HUES64 (cell line): ENCODE data around the gene IGF1R.

Experiments used
- H3K27ac ChIP-seq: 2 replicates; pipeline ENCODE4 v1.7.0; 2013; ENCODE audit warnings: low read depth, low read length, inconsistent platforms
- H3K27me3 ChIP-seq: 2 replicates; pipeline ENCODE4 v1.6.1; 2013; ENCODE audit warnings: mild to moderate bottlenecking, low read length; ENCODE audit not compliant: insufficient read depth
- H3K36me3 ChIP-seq: 2 replicates; pipeline ENCODE4 v1.6.1; 2013; ENCODE audit warnings: mild to moderate bottlenecking, low read length; ENCODE audit not compliant: insufficient read depth
- H3K4me1 ChIP-seq: 2 replicates; pipeline ENCODE4 v1.6.1; 2013; ENCODE audit warnings: mild to moderate bottlenecking, low read length, moderate library complexity; ENCODE audit not compliant: insufficient read depth
- H3K4me3 ChIP-seq: 2 replicates; pipeline ENCODE4 v1.5.1; 2013; ENCODE audit warnings: mild to moderate bottlenecking, low read length, moderate library complexity
- H3K9ac ChIP-seq: 2 replicates; pipeline ENCODE4 v1.6.1; 2013; ENCODE audit warnings: mild to moderate bottlenecking, low read depth, low read length
- H3K9me3 ChIP-seq: 2 replicates; pipeline ENCODE4 v1.6.1; 2013; ENCODE audit warnings: low read depth, low read length; ENCODE audit not compliant: insufficient read depth
- WGBS: fragments of 150-250, 120-280 bp; methylation state at CpG from one replicate; pipeline ENCODE4 v1.1.7; 2013; ENCODE audit warnings: missing lambda C conversion rate; 5-methylcytosine and 5-hydroxymethylcytosine counted together

The IGF1R gene

GRCh38 chr15:98935736-98936135 lies 287.4 kb downstream of the IGF1R start:
- peaks cover 96% of the 10 kb centered on the region for H3K36me3 ChIP-seq
- no peaks in the 10 kb centered on the region for H3K27me3 ChIP-seq
- no peaks in the 10 kb centered on the region for H3K4me1 ChIP-seq
- 85% methylated on average over 12 of the region's 12 CpGs for WGBS
- H3K9ac ChIP-seq: no peak overlapping the region
- no peak overlapping the region for H3K27ac ChIP-seq
- H3K9me3 ChIP-seq: no peaks in the 10 kb centered on the region
- H3K4me3 ChIP-seq: no peak overlapping the region

GRCh38 chr15:98937413-98938104 lies 289.2 kb downstream of the IGF1R start:
- Histone ChIP-seq H3K36me3 (peaks cover 96% of the 10 kb centered on the region), H3K4me1 (no peaks in the 10 kb centered on the region), H3K9ac (no peak overlapping the region), H3K27me3 (no peaks in the 10 kb centered on the region), H3K27ac (no peak overlapping the region), H3K9me3 (no peaks in the 10 kb centered on the region), H3K4me3 (no peak overlapping the region)
- WGBS: 94% methylated on average over 3 of the region's 7 CpGs

DNA sequence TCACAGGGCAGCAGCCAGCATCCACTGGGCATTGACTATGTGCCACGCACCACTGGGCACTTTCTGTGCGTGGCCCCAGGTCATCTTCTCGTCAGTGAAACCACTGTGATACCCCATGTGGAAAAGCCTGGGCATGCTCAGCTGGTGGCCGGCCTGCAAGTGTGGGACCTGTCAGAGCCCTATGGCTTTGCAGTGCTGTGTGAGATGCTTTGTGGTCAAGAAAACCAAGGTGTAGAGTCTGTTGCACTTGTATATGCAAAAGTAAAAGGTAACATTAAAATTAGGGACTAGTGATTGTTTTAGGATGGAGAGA lies 289.7 kb downstream of the IGF1R start:
- Histone ChIP-seq H3K27ac (no peak overlapping the region), H3K9ac (no peak overlapping the region), H3K27me3 (no peaks in the 10 kb centered on the region), H3K9me3 (no peaks in the 10 kb centered on the region), H3K4me1 (no peaks in the 10 kb centered on the region), H3K36me3 (peaks cover 96% of the 10 kb centered on the region), H3K4me3 (no peak overlapping the region)
- 96% methylated on average over 4 of the region's 4 CpGs for WGBS

DNA sequence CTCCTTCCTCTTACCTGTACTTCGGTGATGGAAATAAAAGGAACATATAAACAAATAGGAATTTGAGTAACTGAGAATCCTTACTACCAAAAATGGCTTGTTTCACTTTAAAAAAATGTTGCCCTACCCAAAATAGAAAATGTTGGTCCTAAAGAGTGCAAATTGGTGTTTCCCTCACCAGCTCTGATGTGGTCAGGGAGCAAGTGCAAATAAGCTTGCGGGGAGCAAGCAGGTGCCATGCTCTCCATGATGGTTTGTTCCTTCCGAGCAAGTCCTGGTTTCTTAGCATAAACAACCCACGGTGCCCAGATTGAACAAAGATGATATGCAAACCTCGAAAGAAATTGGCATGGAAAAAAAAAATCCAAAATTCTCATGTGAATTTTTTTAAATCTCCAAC lies 290.5 kb downstream of the IGF1R start:
- Histone ChIP-seq H3K27ac (no peak overlapping the region), H3K9ac (no peak overlapping the region), H3K36me3 (peaks cover 97% of the 10 kb centered on the region), H3K4me1 (no peaks in the 10 kb centered on the region), H3K4me3 (no peak overlapping the region), H3K9me3 (no peaks in the 10 kb centered on the region), H3K27me3 (no peaks in the 10 kb centered on the region)
- 95% methylated on average over 4 of the region's 5 CpGs for WGBS

DNA sequence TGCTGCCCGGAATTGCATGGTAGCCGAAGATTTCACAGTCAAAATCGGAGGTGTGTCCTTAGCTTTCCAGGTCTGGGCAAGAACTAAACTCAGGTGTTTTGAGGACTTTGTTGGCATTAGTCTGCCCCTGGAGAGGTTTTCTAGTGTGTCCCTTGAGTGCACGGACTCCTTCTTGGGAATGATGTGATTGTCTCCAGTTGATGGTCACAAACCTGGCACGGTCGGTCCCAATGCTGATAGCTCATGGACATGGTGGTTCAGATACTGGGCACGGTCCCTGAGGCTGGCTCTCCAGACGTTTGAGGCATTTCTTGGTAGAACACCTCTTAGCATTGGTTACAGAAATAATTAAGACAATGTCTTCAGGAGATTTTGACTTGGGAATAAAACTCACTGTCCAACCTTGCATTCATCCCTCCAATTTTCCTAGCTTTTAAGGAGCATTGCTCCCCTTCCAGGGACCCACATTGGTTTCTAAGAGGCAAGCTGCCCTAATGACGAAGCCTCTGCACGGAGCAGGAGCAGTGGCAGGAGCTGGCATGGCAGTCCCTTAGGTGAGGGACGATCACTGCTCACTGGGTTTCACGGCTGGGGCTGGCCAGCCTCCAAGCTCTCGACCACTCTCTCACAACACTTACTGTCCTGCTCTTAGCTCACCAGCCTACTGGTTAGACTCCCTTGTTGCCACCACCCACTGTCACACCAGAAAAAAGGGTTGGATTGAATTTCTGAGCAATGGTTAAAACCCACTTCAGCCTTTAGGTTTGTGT lies 291.2 kb downstream of the IGF1R start:
- Histone ChIP-seq H3K36me3 (peaks cover 98% of the 10 kb centered on the region), H3K9ac (no peak overlapping the region), H3K4me1 (no peaks in the 10 kb centered on the region), H3K27ac (no peak overlapping the region), H3K27me3 (no peaks in the 10 kb centered on the region), H3K4me3 (no peak overlapping the region), H3K9me3 (no peaks in the 10 kb centered on the region)
- WGBS: 95% methylated on average over 13 of the region's 13 CpGs

DNA sequence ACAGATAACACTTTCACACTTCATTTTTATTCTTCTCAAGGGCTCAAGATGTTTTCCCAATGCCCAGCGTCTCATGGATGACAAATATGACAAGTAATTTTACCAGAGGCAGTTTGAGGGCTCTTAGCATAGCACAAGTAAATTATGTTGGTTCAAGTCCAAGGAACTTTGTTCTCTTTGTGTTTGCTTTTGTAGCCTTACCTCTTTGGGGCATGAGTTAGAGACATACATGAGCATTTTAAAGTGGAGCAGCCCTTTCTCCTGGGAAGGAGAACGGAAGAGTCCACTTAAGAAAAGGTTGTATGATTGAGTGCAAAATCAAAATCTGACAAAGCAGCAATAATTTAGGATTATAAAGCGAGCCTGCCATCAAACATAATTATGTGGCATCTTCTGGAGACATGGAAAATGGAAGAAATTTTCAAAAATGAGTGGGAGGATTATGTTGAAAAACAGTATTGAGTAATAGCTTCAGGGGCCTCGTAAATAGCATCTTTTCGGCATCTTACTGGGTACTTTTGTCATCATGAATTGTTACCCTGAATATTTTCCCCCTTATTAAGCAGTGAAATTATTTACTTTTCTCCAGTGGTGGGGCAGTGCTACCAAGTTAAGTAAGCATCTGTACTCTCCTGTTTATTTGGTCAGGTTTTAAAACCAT lies 293.4 kb downstream of the IGF1R start:
- 94% methylated on average over 5 of the region's 5 CpGs for WGBS
- Histone ChIP-seq H3K36me3 (peaks cover 91% of the 10 kb centered on the region), H3K4me1 (no peaks in the 10 kb centered on the region), H3K9ac (no peak overlapping the region), H3K4me3 (no peak overlapping the region), H3K27ac (no peak overlapping the region), H3K9me3 (no peaks in the 10 kb centered on the region), H3K27me3 (no peaks in the 10 kb centered on the region)

DNA sequence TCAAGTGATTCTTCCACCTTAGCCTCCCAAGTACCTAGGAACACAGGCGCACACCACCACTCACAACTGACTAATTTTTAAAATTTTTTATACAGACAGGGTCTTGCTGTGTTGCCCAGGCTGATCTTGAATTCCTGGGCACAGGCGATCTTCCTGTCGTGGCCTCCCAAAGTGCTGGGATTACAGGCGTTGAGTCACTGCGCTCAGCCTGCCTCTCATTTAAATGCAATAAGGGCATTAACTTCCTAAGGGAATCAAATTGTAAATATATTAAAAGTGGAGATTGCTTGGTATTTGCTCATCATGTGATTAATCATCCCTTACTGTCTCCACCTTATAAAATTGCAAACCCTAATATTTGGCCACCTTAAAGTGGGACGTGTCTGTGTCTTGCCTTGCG lies 294.1 kb downstream of the IGF1R start:
- Histone ChIP-seq H3K4me1 (no peaks in the 10 kb centered on the region), H3K9ac (no peak overlapping the region), H3K4me3 (no peak overlapping the region), H3K27me3 (no peaks in the 10 kb centered on the region), H3K27ac (no peak overlapping the region), H3K36me3 (peaks cover 93% of the 10 kb centered on the region), H3K9me3 (no peaks in the 10 kb centered on the region)
- 94% methylated on average over 7 of the region's 7 CpGs for WGBS

- no peak overlapping the region for H3K27ac ChIP-seq
- no peaks in the 10 kb centered on the region for H3K27me3 ChIP-seq
- WGBS: 90% methylated on average over 5 of the region's 5 CpGs
- no peaks in the 10 kb centered on the region for H3K4me1 ChIP-seq
- peaks cover 93% of the 10 kb centered on the region for H3K36me3 ChIP-seq
- no peaks in the 10 kb centered on the region for H3K9me3 ChIP-seq
- no peak overlapping the region for H3K9ac ChIP-seq
- no peak overlapping the region for H3K4me3 ChIP-seq
Observed at GRCh38 chr15:98943051-98943508, 294.7 kb downstream of the IGF1R start.

DNA sequence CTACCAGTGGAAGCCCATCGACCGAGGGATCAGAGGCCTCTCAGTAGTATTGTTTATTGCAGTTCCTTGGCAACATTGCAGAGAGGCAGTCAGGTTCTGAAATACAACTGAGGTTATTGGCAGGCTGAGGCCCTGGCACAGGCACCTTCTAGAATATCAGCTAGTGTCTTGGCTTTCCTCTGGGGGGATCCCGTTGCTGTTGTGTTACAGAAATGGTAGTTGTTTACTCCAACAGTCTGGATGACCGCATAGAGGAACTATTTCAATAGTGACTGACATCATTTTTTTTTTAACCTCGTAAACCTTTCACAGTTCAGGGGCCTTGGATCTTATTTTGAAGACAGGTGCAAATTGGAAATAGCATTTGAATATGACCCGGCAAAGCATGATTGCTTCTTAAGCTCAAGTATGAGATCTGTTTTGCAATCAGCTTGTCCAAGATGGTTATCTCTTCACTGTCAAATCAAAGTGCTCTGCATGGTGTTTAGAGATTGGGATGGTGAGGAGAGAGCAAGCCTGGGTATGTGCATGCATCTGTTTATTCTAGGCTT lies 295.3 kb downstream of the IGF1R start:
- no peaks in the 10 kb centered on the region for H3K4me1 ChIP-seq
- WGBS: 93% methylated on average over 6 of the region's 6 CpGs
- H3K9me3 ChIP-seq: no peaks in the 10 kb centered on the region
- no peaks in the 10 kb centered on the region for H3K27me3 ChIP-seq
- H3K36me3 ChIP-seq: peaks cover 93% of the 10 kb centered on the region
- no peak overlapping the region for H3K9ac ChIP-seq
- H3K27ac ChIP-seq: no peak overlapping the region
- H3K4me3 ChIP-seq: no peak overlapping the region

GRCh38 chr15:98946301-98947255 lies 298.2 kb downstream of the IGF1R start:
- Histone ChIP-seq H3K9me3 (no peaks in the 10 kb centered on the region), H3K27me3 (no peaks in the 10 kb centered on the region), H3K9ac (no peak overlapping the region), H3K4me3 (no peak overlapping the region), H3K4me1 (no peaks in the 10 kb centered on the region), H3K36me3 (peaks cover 93% of the 10 kb centered on the region), H3K27ac (no peak overlapping the region)
- 88% methylated on average over 15 of the region's 15 CpGs for WGBS
